ENCODE measurements around the gene USP48.

Gene USP48

DNA sequence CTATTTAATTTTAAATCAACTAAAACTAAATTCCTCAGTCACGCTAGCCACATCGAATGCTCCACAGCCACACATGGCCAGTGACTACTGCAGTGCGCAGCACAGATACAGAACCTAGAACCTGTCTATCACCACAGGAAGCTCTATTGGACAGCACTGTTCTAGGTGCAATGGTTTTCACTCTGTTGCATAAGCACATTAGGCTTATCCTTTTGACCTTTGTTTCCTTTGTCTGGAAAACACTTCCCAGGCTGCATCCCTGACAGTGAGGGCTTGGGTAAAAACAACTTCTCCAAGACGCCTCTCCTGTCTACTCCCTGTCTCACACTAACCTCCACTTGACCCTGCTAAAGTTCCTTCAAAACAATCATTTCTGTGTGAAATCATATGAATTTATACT lies 80.2 kb downstream of the USP48 start:
- no peaks in the 10 kb centered on the region for H3K27me3 ChIP-seq (ENCODE audit: control insufficient read depth, insufficient read depth, low read length)
- no peak overlapping the region for H3K4me3 ChIP-seq (ENCODE audit: low read depth, low read length)
- H3K36me3 ChIP-seq (ENCODE audit: control insufficient read depth, insufficient read depth, low read length): peaks cover 4% of the 10 kb centered on the region
- H3K9ac ChIP-seq (ENCODE audit: low read depth, low read length): no peak overlapping the region
- no peaks in the 10 kb centered on the region for H3K9me3 ChIP-seq (ENCODE audit: control insufficient read depth, insufficient read depth, low read length)
- peaks cover 8% of the 10 kb centered on the region for H3K4me1 ChIP-seq (ENCODE audit: control insufficient read depth, insufficient read depth, low read length)

DNA sequence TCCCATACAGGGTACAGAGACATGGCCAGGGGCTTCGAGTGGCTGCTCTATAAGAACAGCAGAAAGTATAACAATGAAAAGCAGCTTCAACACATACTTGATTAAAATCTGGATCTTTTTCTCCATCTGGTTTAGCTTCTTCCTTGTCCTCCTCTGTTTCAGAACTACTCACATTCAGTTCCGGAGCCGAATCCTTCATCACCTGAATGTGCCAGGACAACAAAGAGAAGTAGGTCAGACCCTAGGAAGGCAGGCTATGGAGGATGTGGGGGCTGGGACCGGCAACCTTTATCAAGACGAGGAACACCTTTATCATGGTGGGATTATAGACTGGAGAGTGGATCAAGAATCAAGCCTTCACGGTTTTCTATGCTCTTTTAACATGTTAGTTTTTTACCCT lies 81.5 kb downstream of the USP48 start:
- Histone ChIP-seq H3K36me3 (ENCODE audit: control insufficient read depth, insufficient read depth, low read length) (peaks cover 4% of the 10 kb centered on the region), H3K9me3 (ENCODE audit: control insufficient read depth, insufficient read depth, low read length) (no peaks in the 10 kb centered on the region), H3K4me3 (ENCODE audit: low read depth, low read length) (no peak overlapping the region), H3K4me1 (ENCODE audit: control insufficient read depth, insufficient read depth, low read length) (no peaks in the 10 kb centered on the region), H3K27me3 (ENCODE audit: control insufficient read depth, insufficient read depth, low read length) (no peaks in the 10 kb centered on the region), H3K9ac (ENCODE audit: low read depth, low read length) (no peak overlapping the region)

- peaks cover 4% of the 10 kb centered on the region for H3K36me3 ChIP-seq (ENCODE audit: control insufficient read depth, insufficient read depth, low read length)
- no peaks in the 10 kb centered on the region for H3K9me3 ChIP-seq (ENCODE audit: control insufficient read depth, insufficient read depth, low read length)
- H3K27me3 ChIP-seq (ENCODE audit: control insufficient read depth, insufficient read depth, low read length): no peaks in the 10 kb centered on the region
- no peaks in the 10 kb centered on the region for H3K4me1 ChIP-seq (ENCODE audit: control insufficient read depth, insufficient read depth, low read length)
- H3K4me3 ChIP-seq (ENCODE audit: low read depth, low read length): no peak overlapping the region
- H3K9ac ChIP-seq (ENCODE audit: low read depth, low read length): no peak overlapping the region
Measured at GRCh38 chr1:21700094-21700493, 82.9 kb downstream of the USP48 start.

DNA sequence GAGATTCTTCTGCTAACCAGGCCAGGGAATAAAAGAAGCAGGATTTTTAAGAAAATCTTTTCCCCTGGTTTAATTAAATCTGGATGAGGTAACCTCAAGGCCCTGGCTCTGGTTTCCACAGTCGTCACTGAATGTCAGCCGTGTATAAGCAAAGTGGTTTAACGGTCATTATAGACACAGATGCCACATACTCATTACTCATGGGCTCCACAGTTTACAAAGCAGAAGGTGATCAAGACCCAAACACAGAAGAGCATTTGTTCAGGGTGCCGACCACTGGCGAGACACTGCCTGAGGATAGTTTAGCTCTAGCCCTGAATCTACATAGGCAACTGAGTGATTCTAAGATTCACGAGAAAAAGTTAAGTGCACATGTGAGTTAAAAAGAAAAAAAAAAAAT lies 86.0 kb downstream of the USP48 start:
- Histone ChIP-seq H3K9me3 (ENCODE audit: control insufficient read depth, insufficient read depth, low read length) (no peaks in the 10 kb centered on the region), H3K9ac (ENCODE audit: low read depth, low read length) (no peak overlapping the region), H3K4me1 (ENCODE audit: control insufficient read depth, insufficient read depth, low read length) (no peaks in the 10 kb centered on the region), H3K27me3 (ENCODE audit: control insufficient read depth, insufficient read depth, low read length) (no peaks in the 10 kb centered on the region), H3K36me3 (ENCODE audit: control insufficient read depth, insufficient read depth, low read length) (peaks cover 14% of the 10 kb centered on the region), H3K4me3 (ENCODE audit: low read depth, low read length) (no peak overlapping the region)

GRCh38 chr1:21693732-21694131 lies 89.2 kb downstream of the USP48 start:
- Histone ChIP-seq H3K4me1 (ENCODE audit: control insufficient read depth, insufficient read depth, low read length) (no peaks in the 10 kb centered on the region), H3K36me3 (ENCODE audit: control insufficient read depth, insufficient read depth, low read length) (peaks cover 16% of the 10 kb centered on the region), H3K4me3 (ENCODE audit: low read depth, low read length) (no peak overlapping the region), H3K9ac (ENCODE audit: low read depth, low read length) (no peak overlapping the region), H3K9me3 (ENCODE audit: control insufficient read depth, insufficient read depth, low read length) (no peaks in the 10 kb centered on the region), H3K27me3 (ENCODE audit: control insufficient read depth, insufficient read depth, low read length) (no peaks in the 10 kb centered on the region)

GRCh38 chr1:21691739-21692138 lies 91.2 kb downstream of the USP48 start:
- Histone ChIP-seq H3K9ac (ENCODE audit: low read depth, low read length) (no peak overlapping the region), H3K4me3 (ENCODE audit: low read depth, low read length) (no peak overlapping the region), H3K27me3 (ENCODE audit: control insufficient read depth, insufficient read depth, low read length) (no peaks in the 10 kb centered on the region), H3K9me3 (ENCODE audit: control insufficient read depth, insufficient read depth, low read length) (no peaks in the 10 kb centered on the region), H3K36me3 (ENCODE audit: control insufficient read depth, insufficient read depth, low read length) (peaks cover 16% of the 10 kb centered on the region), H3K4me1 (ENCODE audit: control insufficient read depth, insufficient read depth, low read length) (no peaks in the 10 kb centered on the region)

DNA sequence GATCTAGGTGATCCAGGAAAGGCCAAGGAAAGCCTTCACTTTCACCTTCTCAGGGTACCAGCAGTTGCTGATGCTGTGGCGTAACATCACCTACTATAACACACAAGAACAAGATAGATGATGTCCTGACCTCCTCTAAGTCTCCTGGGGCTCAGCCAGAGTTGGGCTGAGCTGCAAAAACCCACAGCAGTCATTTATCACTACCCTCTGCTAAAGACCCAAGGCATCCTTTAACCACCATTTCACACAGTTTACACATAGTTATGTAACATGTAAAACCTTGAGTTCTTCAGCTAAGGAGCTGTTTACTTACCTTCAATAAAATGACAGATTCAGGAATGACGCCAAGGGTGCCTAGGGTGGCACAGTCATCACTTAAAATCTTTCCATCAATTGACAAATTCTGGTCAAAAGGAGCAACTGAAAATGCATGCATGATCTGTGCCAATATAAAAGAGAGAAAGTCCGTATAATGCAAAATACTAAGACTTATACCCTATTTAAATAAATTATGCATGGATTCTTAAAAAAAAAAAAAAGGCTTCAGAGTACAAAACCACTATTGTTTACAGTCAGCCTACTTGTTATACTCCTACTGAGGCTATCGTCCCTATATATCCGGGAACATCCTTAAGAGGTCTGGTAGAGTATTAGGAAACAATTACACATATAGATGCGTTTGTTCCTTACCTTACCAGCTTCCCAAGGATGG lies 93.1 kb downstream of the USP48 start:
- H3K36me3 ChIP-seq (ENCODE audit: control insufficient read depth, insufficient read depth, low read length): peaks cover 16% of the 10 kb centered on the region
- no peaks in the 10 kb centered on the region for H3K27me3 ChIP-seq (ENCODE audit: control insufficient read depth, insufficient read depth, low read length)
- H3K4me3 ChIP-seq (ENCODE audit: low read depth, low read length): no peak overlapping the region
- H3K9me3 ChIP-seq (ENCODE audit: control insufficient read depth, insufficient read depth, low read length): no peaks in the 10 kb centered on the region
- H3K4me1 ChIP-seq (ENCODE audit: control insufficient read depth, insufficient read depth, low read length): no peaks in the 10 kb centered on the region
- H3K9ac ChIP-seq (ENCODE audit: low read depth, low read length): no peak overlapping the region

DNA sequence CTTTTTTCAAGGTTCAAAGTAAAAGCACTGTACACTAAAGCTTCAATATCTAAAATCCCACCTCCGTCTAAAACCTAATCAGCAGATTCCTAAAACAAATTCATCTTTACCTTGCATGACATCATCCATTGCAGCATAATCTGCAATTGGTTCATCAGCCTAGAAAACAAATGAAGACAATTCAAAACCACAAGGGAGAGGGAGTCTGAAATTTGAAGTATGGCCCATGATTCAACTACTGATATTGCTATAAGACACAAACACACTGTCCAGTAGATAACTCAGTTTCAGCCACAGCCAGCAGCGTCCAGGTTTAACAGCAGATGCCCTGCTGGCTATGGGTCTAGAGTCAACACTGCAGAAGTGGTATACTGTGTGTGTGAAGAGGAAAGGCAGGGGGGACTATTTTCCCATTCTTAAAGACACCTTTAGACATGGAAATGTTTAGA lies 95.8 kb downstream of the USP48 start:
- Histone ChIP-seq H3K36me3 (ENCODE audit: control insufficient read depth, insufficient read depth, low read length) (peaks cover 9% of the 10 kb centered on the region), H3K4me1 (ENCODE audit: control insufficient read depth, insufficient read depth, low read length) (no peaks in the 10 kb centered on the region), H3K27me3 (ENCODE audit: control insufficient read depth, insufficient read depth, low read length) (no peaks in the 10 kb centered on the region), H3K4me3 (ENCODE audit: low read depth, low read length) (no peak overlapping the region), H3K9ac (ENCODE audit: low read depth, low read length) (no peak overlapping the region), H3K9me3 (ENCODE audit: control insufficient read depth, insufficient read depth, low read length) (no peaks in the 10 kb centered on the region)

DNA sequence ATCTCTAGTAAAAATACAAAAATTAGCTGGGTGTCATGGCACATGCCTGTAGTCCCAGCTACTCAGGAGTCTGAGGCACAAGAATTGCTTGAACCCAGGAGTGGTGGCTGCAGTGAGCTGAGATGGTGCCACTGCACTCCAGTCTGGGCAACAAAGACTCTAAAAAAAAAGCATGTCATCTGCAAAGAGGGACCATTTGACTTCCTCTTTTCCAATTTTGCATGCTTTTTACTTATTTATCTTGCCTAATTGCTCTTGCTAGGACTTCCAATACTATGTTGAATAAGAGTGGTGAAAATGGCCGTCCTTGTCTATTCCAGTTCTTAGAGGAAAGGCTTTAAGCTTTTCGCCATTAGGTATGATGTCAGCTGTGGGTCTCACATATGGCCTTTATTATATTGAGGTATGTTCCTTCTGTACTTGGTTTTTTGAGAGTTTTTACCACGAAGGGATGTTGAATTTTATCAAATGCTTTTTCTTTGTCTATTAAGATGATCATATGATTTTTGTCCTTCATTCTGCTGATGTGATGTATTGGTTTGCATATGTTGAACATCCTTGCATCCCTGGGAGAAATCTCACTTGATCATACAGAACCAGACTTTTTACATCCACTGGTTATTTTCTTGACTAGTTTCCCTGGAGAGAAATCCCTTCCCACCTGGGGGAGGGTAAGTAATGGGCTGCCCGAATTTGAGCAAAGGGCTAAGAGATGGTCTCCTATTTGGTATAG lies 96.8 kb downstream of the USP48 start:
- H3K27me3 ChIP-seq (ENCODE audit: control insufficient read depth, insufficient read depth, low read length): no peaks in the 10 kb centered on the region
- no peak overlapping the region for H3K9ac ChIP-seq (ENCODE audit: low read depth, low read length)
- no peaks in the 10 kb centered on the region for H3K4me1 ChIP-seq (ENCODE audit: control insufficient read depth, insufficient read depth, low read length)
- peaks cover 4% of the 10 kb centered on the region for H3K36me3 ChIP-seq (ENCODE audit: control insufficient read depth, insufficient read depth, low read length)
- H3K9me3 ChIP-seq (ENCODE audit: control insufficient read depth, insufficient read depth, low read length): no peaks in the 10 kb centered on the region
- H3K4me3 ChIP-seq (ENCODE audit: low read depth, low read length): no peak overlapping the region

- Histone ChIP-seq H3K9me3 (ENCODE audit: control insufficient read depth, insufficient read depth, low read length) (no peaks in the 10 kb centered on the region), H3K36me3 (ENCODE audit: control insufficient read depth, insufficient read depth, low read length) (no peaks in the 10 kb centered on the region), H3K4me1 (ENCODE audit: control insufficient read depth, insufficient read depth, low read length) (no peaks in the 10 kb centered on the region)
Measured at GRCh38 chr1:21681426-21681825, 101.5 kb downstream of the USP48 start.

DNA sequence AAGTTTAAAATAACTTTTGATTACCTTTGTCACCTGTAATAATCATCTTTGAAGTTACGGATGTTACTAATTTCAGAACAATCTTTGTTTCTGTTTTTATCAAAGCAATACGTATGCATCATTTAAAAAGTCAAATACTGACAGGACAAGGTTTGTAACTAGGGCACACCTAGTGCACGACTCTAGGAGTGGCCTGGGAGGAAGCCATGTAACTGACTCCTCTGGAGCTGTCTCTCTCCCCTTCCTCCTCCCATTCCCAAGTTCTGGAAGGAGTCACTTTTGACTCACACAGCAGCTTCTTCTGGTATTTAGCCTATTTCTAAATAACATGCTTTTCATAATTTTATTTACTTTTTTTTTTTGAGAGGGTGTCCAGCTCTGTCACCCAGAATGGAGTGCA lies 102.0 kb downstream of the USP48 start:
- no peak overlapping the region for H3K4me3 ChIP-seq (ENCODE audit: low read depth, low read length)
- no peak overlapping the region for H3K9ac ChIP-seq (ENCODE audit: low read depth, low read length)
- no peaks in the 10 kb centered on the region for H3K4me1 ChIP-seq (ENCODE audit: control insufficient read depth, insufficient read depth, low read length)
- H3K9me3 ChIP-seq (ENCODE audit: control insufficient read depth, insufficient read depth, low read length): no peaks in the 10 kb centered on the region
- H3K27me3 ChIP-seq (ENCODE audit: control insufficient read depth, insufficient read depth, low read length): no peaks in the 10 kb centered on the region
- no peaks in the 10 kb centered on the region for H3K36me3 ChIP-seq (ENCODE audit: control insufficient read depth, insufficient read depth, low read length)

More at GRCh38 chr1:21681426-21681825, 101.5 kb downstream of the USP48 start:
- Histone ChIP-seq H3K27me3 (ENCODE audit: control insufficient read depth, insufficient read depth, low read length) (no peaks in the 10 kb centered on the region), H3K9ac (ENCODE audit: low read depth, low read length) (no peak overlapping the region), H3K4me3 (ENCODE audit: low read depth, low read length) (no peak overlapping the region)

GRCh38 chr1:21680381-21680780 lies 102.6 kb downstream of the USP48 start:
- no peaks in the 10 kb centered on the region for H3K9me3 ChIP-seq (ENCODE audit: control insufficient read depth, insufficient read depth, low read length)
- no peak overlapping the region for H3K9ac ChIP-seq (ENCODE audit: low read depth, low read length)
- no peaks in the 10 kb centered on the region for H3K27me3 ChIP-seq (ENCODE audit: control insufficient read depth, insufficient read depth, low read length)
- H3K4me3 ChIP-seq (ENCODE audit: low read depth, low read length): no peak overlapping the region
- no peaks in the 10 kb centered on the region for H3K36me3 ChIP-seq (ENCODE audit: control insufficient read depth, insufficient read depth, low read length)
- no peaks in the 10 kb centered on the region for H3K4me1 ChIP-seq (ENCODE audit: control insufficient read depth, insufficient read depth, low read length)
